GM13977 (cell line): ENCODE measurements around the gene CYLD.

Source experiments
- DNase-seq: peaks from one replicate; pipeline ENCODE4 v3.0.0; 2012; ENCODE audit warnings: low spot score
- in situ Hi-C: fragments of 300-500 bp; cut with MboI; formaldehyde crosslinking; loops from one replicate; pipeline ENCODE4 v1.12.0; 2022; ENCODE audit warnings: low sequenced_read_pairs, low pct_unique_long_range_greater_than_20kb, mixed read lengths, inconsistent platforms; ENCODE audit not compliant: unreplicated experiment
- TF ChIP-seq, protein P1 (sequence below): IDR thresholded peaks from 2 replicates; pipeline ENCODE4 v1.5.1; 2012; ENCODE audit warnings: mild to moderate bottlenecking, control low read depth; ENCODE audit not compliant: insufficient read depth; ENCODE audit errors: extremely low read depth, missing control alignments

The CYLD gene

DNA sequence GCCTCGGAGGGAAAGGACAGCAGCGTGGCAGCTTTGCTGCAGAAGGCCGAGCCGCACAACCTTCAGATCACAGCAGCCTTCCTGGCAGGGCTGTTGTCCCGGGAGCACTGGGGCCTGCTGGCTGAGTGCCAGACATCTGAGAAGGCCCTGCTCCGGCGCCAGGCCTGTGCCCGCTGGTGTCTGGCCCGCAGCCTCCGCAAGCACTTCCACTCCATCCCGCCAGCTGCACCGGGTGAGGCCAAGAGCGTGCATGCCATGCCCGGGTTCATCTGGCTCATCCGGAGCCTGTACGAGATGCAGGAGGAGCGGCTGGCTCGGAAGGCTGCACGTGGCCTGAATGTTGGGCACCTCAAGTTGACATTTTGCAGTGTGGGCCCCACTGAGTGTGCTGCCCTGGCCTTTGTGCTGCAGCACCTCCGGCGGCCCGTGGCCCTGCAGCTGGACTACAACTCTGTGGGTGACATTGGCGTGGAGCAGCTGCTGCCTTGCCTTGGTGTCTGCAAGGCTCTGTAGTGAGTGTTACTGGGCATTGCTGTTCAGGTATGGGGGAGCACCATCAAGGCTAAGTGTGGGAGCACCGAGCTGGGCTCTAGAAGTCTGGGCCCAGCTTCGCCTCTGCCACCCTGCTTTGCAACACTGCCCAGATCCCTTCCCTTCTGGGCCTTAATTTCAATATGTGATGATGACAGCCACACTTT, 29.9 kb upstream of the CYLD start:
- no peak for DNase-seq
- in situ Hi-C loops = no loop called here
- TF ChIP-seq, protein P1, sequence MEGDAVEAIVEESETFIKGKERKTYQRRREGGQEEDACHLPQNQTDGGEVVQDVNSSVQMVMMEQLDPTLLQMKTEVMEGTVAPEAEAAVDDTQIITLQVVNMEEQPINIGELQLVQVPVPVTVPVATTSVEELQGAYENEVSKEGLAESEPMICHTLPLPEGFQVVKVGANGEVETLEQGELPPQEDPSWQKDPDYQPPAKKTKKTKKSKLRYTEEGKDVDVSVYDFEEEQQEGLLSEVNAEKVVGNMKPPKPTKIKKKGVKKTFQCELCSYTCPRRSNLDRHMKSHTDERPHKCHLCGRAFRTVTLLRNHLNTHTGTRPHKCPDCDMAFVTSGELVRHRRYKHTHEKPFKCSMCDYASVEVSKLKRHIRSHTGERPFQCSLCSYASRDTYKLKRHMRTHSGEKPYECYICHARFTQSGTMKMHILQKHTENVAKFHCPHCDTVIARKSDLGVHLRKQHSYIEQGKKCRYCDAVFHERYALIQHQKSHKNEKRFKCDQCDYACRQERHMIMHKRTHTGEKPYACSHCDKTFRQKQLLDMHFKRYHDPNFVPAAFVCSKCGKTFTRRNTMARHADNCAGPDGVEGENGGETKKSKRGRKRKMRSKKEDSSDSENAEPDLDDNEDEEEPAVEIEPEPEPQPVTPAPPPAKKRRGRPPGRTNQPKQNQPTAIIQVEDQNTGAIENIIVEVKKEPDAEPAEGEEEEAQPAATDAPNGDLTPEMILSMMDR = no peak

DNA sequence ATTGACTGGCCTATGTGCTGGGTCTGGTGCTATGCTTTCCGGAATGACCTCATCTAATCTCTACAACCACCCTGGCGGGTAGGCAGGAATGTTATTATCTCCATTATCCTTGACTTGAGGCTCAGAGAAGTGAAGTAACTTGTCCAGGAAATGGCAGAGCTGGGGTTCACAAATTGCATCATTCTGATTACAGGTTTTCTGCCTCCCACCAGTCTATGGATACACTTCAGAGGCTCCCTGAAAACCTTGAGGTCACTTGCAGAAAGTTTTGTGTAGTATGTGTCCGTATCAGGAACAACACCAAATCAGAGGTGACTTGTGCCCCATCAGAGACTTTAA, 29.4 kb upstream of the CYLD start:
- no peak for DNase-seq
- TF ChIP-seq, protein P1 = no peak
- in situ Hi-C loops = no loop called here

DNA sequence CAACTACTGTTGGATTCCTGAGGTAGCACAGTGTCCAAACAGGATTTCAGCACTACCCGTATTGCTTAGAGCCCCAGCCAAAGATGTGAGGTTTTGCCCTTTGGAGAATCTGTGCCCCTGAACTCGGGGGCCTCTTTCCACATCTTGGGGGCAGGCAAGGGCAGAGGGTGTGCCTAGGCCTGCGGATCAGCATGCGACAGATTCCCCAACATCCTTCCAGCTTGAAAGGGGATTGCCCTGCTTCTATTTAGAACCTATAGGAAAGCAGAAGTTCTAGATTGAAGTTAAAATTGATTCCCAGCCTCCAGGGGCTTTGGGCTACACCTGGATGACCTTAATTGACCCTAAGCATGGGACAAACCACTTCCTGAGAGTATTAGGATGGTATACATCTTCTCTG, 28.9 kb upstream of the CYLD start:
- in situ Hi-C loops = no loop called here
- no peak for DNase-seq
- TF ChIP-seq, protein P1 = no peak

DNA sequence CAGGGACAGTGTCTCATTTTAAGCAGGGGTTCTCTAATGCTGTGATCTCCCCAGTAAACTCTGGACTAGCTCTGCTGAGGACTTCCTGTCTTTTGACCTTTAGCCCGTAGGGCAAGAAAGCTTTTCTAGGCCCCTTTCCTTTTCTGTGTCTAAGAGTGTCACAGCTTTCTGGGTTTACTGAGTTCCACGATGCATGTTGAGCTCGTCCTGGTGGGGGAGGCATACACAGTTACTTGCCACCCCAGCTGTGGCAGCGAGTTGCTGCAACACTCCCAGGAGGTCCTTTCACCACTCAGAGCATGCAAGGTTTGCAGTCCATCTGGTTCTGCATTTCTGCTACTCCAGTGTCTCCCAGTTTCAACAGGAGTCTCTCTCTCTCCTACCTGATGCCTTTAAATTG, 24.8 kb upstream of the CYLD start:
- DNase-seq = no peak
- TF ChIP-seq, protein P1 = no peak
- in situ Hi-C loops = no loop called here

DNA sequence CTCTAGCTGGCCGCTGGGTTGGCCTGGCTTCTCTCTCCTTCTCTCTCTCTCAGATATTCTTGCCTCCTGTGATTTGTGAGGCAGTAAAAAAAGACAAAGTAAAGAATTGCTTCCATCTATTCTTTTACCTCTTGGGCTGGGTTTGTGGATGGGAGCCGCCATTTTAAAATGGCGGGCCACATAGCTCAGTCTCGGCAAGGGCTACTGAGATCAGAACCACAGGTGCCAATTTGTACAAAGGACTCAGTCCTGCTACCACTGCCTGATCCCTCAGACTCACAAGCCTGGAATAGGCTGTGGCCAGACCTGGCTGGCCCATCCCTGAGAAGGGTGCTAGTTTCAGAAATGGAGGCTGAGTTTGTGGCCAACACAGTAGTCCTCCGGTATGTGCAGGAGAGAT, 24.4 kb upstream of the CYLD start:
- DNase-seq = no peak
- in situ Hi-C loops = no loop called here
- TF ChIP-seq, protein P1 = no peak

DNA sequence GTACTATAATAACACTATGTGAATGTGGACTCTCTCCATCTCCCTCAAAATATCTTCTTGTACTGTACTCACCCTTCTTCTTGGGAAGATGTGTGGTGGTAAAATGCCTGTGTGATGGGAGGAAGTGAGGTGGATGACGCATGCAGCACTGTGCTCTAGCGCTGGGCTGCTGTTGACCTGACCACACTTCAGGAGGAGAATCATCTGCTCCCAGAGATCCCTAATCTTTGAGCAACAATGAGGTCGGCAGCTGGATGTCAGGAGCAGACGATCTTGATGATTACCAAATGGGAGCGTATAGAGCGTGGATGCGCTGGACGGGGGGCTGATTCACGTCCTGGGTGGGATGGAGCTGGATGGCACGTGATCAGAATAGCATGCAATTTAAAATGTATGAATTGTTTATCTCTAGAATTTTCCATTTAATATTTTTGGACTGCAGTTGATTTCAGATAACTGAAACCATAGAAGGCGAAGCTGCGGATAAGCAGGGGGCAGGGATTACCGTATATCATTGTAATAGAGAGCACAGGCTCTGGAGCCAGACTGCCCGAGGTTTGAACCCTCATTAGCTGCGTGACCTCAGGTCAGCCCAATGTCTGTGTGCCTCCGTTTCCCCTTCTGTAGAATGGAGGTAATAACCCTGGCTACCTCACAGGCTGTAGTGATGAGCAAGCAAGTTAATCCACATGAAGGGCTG, 23.7 kb upstream of the CYLD start:
- DNase-seq = no peak
- TF ChIP-seq, protein P1 = no peak
- in situ Hi-C loops = no loop called here
